OCI-LY7 (cell line): ENCODE results near the gene CCDC9B. TPM values are rescaled to one million over a fixed set of nuclear protein-coding genes. Genes with fewer than 3 reads are reported as not detected.

Experiments
- BruUV-seq: library from RNA; stranded (reverse); fragments of 400-500 nt; replicated peaks from 2 replicates; lab custom pipeline; 2021; lab: Mats Ljungman, UMichigan
- CTCF ChIA-PET: fragments of 300-600 bp; sonication (Branson Sonifier 250); formaldehyde crosslinking; loops from one replicate; lab custom pipeline; 2022; ENCODE audit warnings: antibody characterized with exemption; ENCODE audit not compliant: unreplicated experiment; lab: Charles Lee
- POLR2A ChIA-PET: fragments of 300-600 bp; sonication (Branson Sonifier 250); formaldehyde crosslinking; loops from one replicate; lab custom pipeline; 2022; ENCODE audit warnings: antibody characterized with exemption; lab: Charles Lee
- DNase-seq: peaks from one replicate; pipeline ENCODE4 v3.0.0-alpha.2; 2015; ENCODE audit warnings: low spot score
- H2AFZ ChIP-seq: fragments of 200-600 bp; sonication (generic), shearing (Covaris generic); 2 replicates; pipeline ENCODE4 v1.6.1; 2014; ENCODE audit warnings: mild to moderate bottlenecking, antibody characterized with exemption, low read length, moderate library complexity
- H3K27ac ChIP-seq: fragments of 200-600 bp; sonication (generic); 2 replicates; pipeline ENCODE4 v1.5.1; 2014; ENCODE audit warnings: mixed run types, low read depth, mild to moderate bottlenecking, moderate library complexity, low read length, inconsistent platforms; ENCODE audit not compliant: poor library complexity, severe bottlenecking
- H3K36me3 ChIP-seq: fragments of 200-600 bp; sonication (generic); 2 replicates; pipeline ENCODE4 v1.6.1; 2014; ENCODE audit warnings: mild to moderate bottlenecking, antibody characterized with exemption, low read length, moderate library complexity, mixed read lengths; ENCODE audit not compliant: insufficient read depth
- H3K4me1 ChIP-seq: fragments of 200-600 bp; sonication (generic); 2 replicates; pipeline ENCODE4 v1.5.1; 2014; ENCODE audit warnings: mild to moderate bottlenecking, low read length; ENCODE audit not compliant: insufficient read depth, poor library complexity, severe bottlenecking
- H3K4me2 ChIP-seq: fragments of 200-600 bp; sonication (generic); 2 replicates; pipeline ENCODE4 v1.6.1; 2014; ENCODE audit warnings: mild to moderate bottlenecking, low read length
- H3K4me3 ChIP-seq: fragments of 200-600 bp; sonication (generic); 2 replicates; pipeline ENCODE4 v1.5.1; 2014; ENCODE audit warnings: mild to moderate bottlenecking, low read depth, low read length; ENCODE audit not compliant: poor library complexity, severe bottlenecking
- H3K79me2 ChIP-seq: fragments of 200-600 bp; sonication (generic); 2 replicates; pipeline ENCODE4 v1.6.1; 2016; ENCODE audit warnings: low read depth, mild to moderate bottlenecking, low read length, moderate library complexity, mixed read lengths; ENCODE audit not compliant: insufficient read depth
- H3K9me2 ChIP-seq: fragments of 200-600 bp; sonication (generic); 2 replicates; pipeline ENCODE4 v1.6.1; 2016; ENCODE audit warnings: mild to moderate bottlenecking, low read length, mixed read lengths; ENCODE audit not compliant: insufficient read depth
- H3K9me3 ChIP-seq: fragments of 200-600 bp; sonication (generic); 2 replicates; pipeline ENCODE4 v1.6.1; 2014; ENCODE audit warnings: mild to moderate bottlenecking, mixed run types, low read length, mixed read lengths
- H4K20me1 ChIP-seq: fragments of 200-600 bp; sonication (generic); 2 replicates; pipeline ENCODE4 v1.6.1; 2014; ENCODE audit warnings: mild to moderate bottlenecking, antibody characterized with exemption, low read length, moderate library complexity, mixed read lengths; ENCODE audit not compliant: insufficient read depth
- CTCF ChIP-seq: fragments of 200-600 bp; sonication (generic); conservative IDR thresholded peaks from 2 replicates; pipeline ENCODE4 v1.5.1; 2014; ENCODE audit warnings: mild to moderate bottlenecking, antibody characterized with exemption, low read length, moderate library complexity, mixed read lengths
- EZH2phosphoT487 ChIP-seq: fragments of 200-600 bp; sonication (generic); IDR thresholded peaks from 2 replicates; pipeline ENCODE4 v1.6.1; 2018; ENCODE audit warnings: low read depth, borderline replicate concordance, mild to moderate bottlenecking, mixed run types, antibody characterized with exemption, low read length, moderate library complexity, mixed read lengths
- intact Hi-C: fragments of 100-400 bp; cut with micrococcal nuclease; formaldehyde crosslinking; loops from one replicate; pipeline ENCODE4 v1.10.0; 2022; ENCODE audit not compliant: unreplicated experiment
- total RNA-seq, 2 experiments: library from RNA; depleted of rRNA in 1 of 2; stranded (reverse); fragments of >200 nt in 1 of 2; shearing (Covaris generic) in 1 of 2; gene quantifications; 2 replicates each; pipeline ENCODE4 v1.2.3, GENCODE V29; 2014 to 2022

Gene CCDC9B
- total RNA-seq, 2 experiments from 2014 or later = 1.4 TPM; not detected in 1

GRCh38 chr15:40346579-40347558, 6.1 kb upstream of the CCDC9B start:
- no peak overlapping the region for H3K4me2 ChIP-seq
- BruUV-seq = no TSS peak
- no peak overlapping the region for H3K4me3 ChIP-seq
- H2AFZ ChIP-seq = no peak overlapping the region
- H3K9me2 ChIP-seq = no peaks in the 10 kb centered on the region
- no peak for DNase-seq
- no peaks in the 10 kb centered on the region for H3K36me3 ChIP-seq
- ChIA-PET POLR2A (no interaction called here), CTCF (no interaction called here)
- TF ChIP-seq CTCF (no peak), EZH2phosphoT487 (no peak)
- intact Hi-C loops = no loop called here
- no peak overlapping the region for H3K27ac ChIP-seq
- H3K9me3 ChIP-seq = no peaks in the 10 kb centered on the region
- no peaks in the 10 kb centered on the region for H3K79me2 ChIP-seq
- no peaks in the 10 kb centered on the region for H4K20me1 ChIP-seq
- H3K4me1 ChIP-seq = peaks cover 4% of the 10 kb centered on the region

GRCh38 chr15:40345867-40346578, 5.3 kb upstream of the CCDC9B start:
- Histone ChIP-seq H3K4me3 (no peak overlapping the region), H4K20me1 (no peaks in the 10 kb centered on the region), H3K9me2 (no peaks in the 10 kb centered on the region), H3K36me3 (no peaks in the 10 kb centered on the region), H3K9me3 (no peaks in the 10 kb centered on the region), H2AFZ (no peak overlapping the region), H3K27ac (no peak overlapping the region), H3K4me2 (no peak overlapping the region), H3K4me1 (peaks cover 4% of the 10 kb centered on the region), H3K79me2 (no peaks in the 10 kb centered on the region)
- TF ChIP-seq EZH2phosphoT487 (no peak), CTCF (no peak)
- intact Hi-C loops = no loop called here
- no TSS peak for BruUV-seq
- DNase-seq = no peak
- CTCF ChIA-PET = no interaction called here
- POLR2A ChIA-PET = no interaction called here
